Osteoblast (primary cell): ENCODE data around the gene ENDOV. TPM values are rescaled to one million over a fixed set of nuclear protein-coding genes. Genes with fewer than 3 reads are reported as not detected.

Experiments
- DNase-seq: peaks from one replicate; pipeline ENCODE4 v3.0.0; 2011; ENCODE audit warnings: low spot score, mixed read lengths; ENCODE audit not compliant: insufficient read length; ENCODE audit errors: missing footprints
- H2AFZ ChIP-seq: 2 replicates; pipeline ENCODE4 v1.6.0; 2011; ENCODE audit warnings: mild to moderate bottlenecking, low read length
- H3K27ac ChIP-seq: 2 replicates; pipeline ENCODE4 v1.5.1; 2011; ENCODE audit warnings: mild to moderate bottlenecking, low read depth, low read length, moderate library complexity
- H3K27me3 ChIP-seq: 2 replicates; pipeline ENCODE4 v1.6.0; 2012; ENCODE audit warnings: mild to moderate bottlenecking, control low read depth, inconsistent platforms, low read length, moderate library complexity; ENCODE audit not compliant: insufficient read depth
- H3K36me3 ChIP-seq: 2 replicates; pipeline ENCODE4 v1.5.1; 2011; ENCODE audit warnings: mild to moderate bottlenecking, low read length, control low read depth, moderate library complexity; ENCODE audit not compliant: insufficient read depth
- H3K4me1 ChIP-seq: 2 replicates; pipeline ENCODE4 v1.5.1; 2011; ENCODE audit warnings: mild to moderate bottlenecking, low read length, control low read depth, moderate library complexity; ENCODE audit not compliant: insufficient read depth
- H3K4me2 ChIP-seq: 2 replicates; pipeline ENCODE4 v1.6.0; 2011; ENCODE audit warnings: mild to moderate bottlenecking, low read length; ENCODE audit not compliant: insufficient read depth
- H3K4me3 ChIP-seq: fragments of 200-600 bp; sonication (generic); 3 replicates; pipeline ENCODE4 v1.5.1; 2012; ENCODE audit warnings: mild to moderate bottlenecking, low read length, inconsistent platforms; ENCODE audit not compliant: insufficient read depth
- H3K79me2 ChIP-seq: 2 replicates; pipeline ENCODE4 v1.6.0; 2012; ENCODE audit warnings: mild to moderate bottlenecking, low read length, control low read depth, inconsistent platforms; ENCODE audit not compliant: insufficient read depth
- H3K9me3 ChIP-seq: 2 replicates; pipeline ENCODE4 v1.5.1; 2011; ENCODE audit warnings: low read depth, low read length, control low read depth
- H4K20me1 ChIP-seq: 2 replicates; pipeline ENCODE4 v1.6.0; 2012; ENCODE audit warnings: mild to moderate bottlenecking, low read length, control low read depth; ENCODE audit not compliant: insufficient read depth
- total RNA-seq: library from RNA; depleted of rRNA; stranded (reverse); fragments of >200 nt; gene quantifications from 2 replicates; pipeline ENCODE4 v1.2.3, GENCODE V29; 2012
- TF ChIP-seq, protein P1 (sequence below): IDR thresholded peaks from 2 replicates; pipeline ENCODE4 v1.5.1; 2011; ENCODE audit warnings: mild to moderate bottlenecking, low read depth, low read length, moderate library complexity; ENCODE audit errors: extremely low read depth

Gene ENDOV
- total RNA-seq, 1 donor = 19.5 TPM

GRCh38 chr17:80416940-80417293, 1.9 kb downstream of the ENDOV start:
- Histone ChIP-seq H3K4me2 (no peak overlapping the region), H3K9me3 (no peaks in the 10 kb centered on the region), H3K27me3 (peaks cover 6% of the 10 kb centered on the region), H3K36me3 (peaks cover 24% of the 10 kb centered on the region), H4K20me1 (peaks cover 30% of the 10 kb centered on the region), H2AFZ (no peak overlapping the region), H3K27ac (no peak overlapping the region), H3K79me2 (peaks cover 31% of the 10 kb centered on the region), H3K4me1 (peaks cover 15% of the 10 kb centered on the region), H3K4me3 (no peak overlapping the region)
- TF ChIP-seq, protein P1, sequence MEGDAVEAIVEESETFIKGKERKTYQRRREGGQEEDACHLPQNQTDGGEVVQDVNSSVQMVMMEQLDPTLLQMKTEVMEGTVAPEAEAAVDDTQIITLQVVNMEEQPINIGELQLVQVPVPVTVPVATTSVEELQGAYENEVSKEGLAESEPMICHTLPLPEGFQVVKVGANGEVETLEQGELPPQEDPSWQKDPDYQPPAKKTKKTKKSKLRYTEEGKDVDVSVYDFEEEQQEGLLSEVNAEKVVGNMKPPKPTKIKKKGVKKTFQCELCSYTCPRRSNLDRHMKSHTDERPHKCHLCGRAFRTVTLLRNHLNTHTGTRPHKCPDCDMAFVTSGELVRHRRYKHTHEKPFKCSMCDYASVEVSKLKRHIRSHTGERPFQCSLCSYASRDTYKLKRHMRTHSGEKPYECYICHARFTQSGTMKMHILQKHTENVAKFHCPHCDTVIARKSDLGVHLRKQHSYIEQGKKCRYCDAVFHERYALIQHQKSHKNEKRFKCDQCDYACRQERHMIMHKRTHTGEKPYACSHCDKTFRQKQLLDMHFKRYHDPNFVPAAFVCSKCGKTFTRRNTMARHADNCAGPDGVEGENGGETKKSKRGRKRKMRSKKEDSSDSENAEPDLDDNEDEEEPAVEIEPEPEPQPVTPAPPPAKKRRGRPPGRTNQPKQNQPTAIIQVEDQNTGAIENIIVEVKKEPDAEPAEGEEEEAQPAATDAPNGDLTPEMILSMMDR = no peak
- DNase-seq = no peak

DNA sequence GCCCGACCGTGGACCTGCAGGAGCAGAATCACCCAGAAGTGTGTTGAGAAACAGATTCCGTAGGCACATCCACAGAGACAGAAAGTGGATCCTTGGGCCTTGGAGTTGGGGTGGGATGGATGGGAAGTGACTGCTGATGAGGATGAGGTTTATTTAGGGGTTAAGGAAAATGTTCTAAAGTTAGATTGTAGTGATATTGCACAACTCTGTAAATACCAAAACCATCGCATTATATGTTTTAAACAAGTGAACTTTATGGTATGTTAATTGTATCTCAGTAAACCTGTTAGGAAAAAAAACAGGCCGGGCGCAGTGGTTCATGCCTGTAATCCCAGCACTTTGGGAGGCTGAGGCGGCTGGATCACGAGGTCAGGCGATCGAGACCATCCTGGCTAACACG, 3.6 kb downstream of the ENDOV start:
- no peak overlapping the region for H2AFZ ChIP-seq
- peaks cover 15% of the 10 kb centered on the region for H3K4me1 ChIP-seq
- no peaks in the 10 kb centered on the region for H3K9me3 ChIP-seq
- DNase-seq = no peak
- H3K79me2 ChIP-seq = peaks cover 30% of the 10 kb centered on the region
- H3K27ac ChIP-seq = no peak overlapping the region
- TF ChIP-seq, protein P1 = no peak
- H4K20me1 ChIP-seq = peaks cover 35% of the 10 kb centered on the region
- H3K27me3 ChIP-seq = peaks cover 6% of the 10 kb centered on the region
- no peak overlapping the region for H3K4me3 ChIP-seq
- peaks cover 24% of the 10 kb centered on the region for H3K36me3 ChIP-seq
- H3K4me2 ChIP-seq = no peak overlapping the region

GRCh38 chr17:80419255-80419654, 4.3 kb downstream of the ENDOV start:
- H3K36me3 ChIP-seq = peaks cover 24% of the 10 kb centered on the region
- TF ChIP-seq, protein P1 = no peak
- no peak overlapping the region for H2AFZ ChIP-seq

DNA sequence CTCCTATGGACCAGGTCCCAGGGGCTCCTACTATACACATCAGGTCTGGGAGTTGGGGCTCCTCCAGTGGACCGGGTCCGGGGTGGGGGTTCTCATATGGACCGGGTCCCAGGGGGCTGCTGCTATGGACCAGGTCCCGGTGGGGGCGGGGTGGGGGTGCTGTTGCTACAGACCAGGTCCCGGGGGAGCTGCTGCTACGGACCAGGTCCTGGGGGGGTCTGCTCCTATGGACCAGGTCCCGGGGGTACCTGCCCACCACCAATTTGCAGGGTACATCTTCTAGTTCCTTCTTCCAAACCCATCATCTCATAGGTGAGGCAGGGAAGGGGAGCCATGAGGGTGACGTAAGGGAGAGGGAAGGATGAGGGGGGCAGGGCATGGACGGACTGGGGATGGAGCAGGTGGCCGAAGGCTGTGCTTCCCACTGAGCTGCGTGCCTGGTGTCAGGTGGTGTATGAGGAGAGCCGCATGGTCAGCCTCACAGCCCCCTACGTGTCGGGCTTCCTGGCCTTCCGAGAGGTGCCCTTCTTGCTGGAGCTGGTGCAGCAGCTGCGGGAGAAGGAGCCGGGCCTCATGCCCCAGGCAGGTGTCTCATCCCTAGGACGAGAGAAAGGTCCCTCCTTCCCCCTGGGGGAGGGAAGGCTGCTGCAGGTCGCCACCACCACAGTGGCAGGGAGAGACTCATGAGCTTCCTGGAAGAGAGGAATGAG, 6.6 kb downstream of the ENDOV start:
- Histone ChIP-seq H3K36me3 (peaks cover 24% of the 10 kb centered on the region), H3K4me1 (peaks cover 4% of the 10 kb centered on the region), H3K27me3 (no peaks in the 10 kb centered on the region), H3K4me2 (no peak overlapping the region), H3K27ac (no peak overlapping the region), H3K4me3 (no peak overlapping the region), H3K79me2 (peaks cover 17% of the 10 kb centered on the region), H4K20me1 (peaks cover 34% of the 10 kb centered on the region), H2AFZ (no peak overlapping the region), H3K9me3 (no peaks in the 10 kb centered on the region)
- peak; percentile 52 for DNase-seq
- TF ChIP-seq, protein P1 = no peak

More at GRCh38 chr17:80419255-80419654, 4.3 kb downstream of the ENDOV start:
- H3K27me3 ChIP-seq = peaks cover under 1% of the 10 kb centered on the region
- H3K4me2 ChIP-seq = no peak overlapping the region
- H4K20me1 ChIP-seq = peaks cover 35% of the 10 kb centered on the region
- no peak overlapping the region for H3K4me3 ChIP-seq
- DNase-seq = peak; percentile 59
- H3K27ac ChIP-seq = no peak overlapping the region
- peaks cover 27% of the 10 kb centered on the region for H3K79me2 ChIP-seq
- peaks cover 10% of the 10 kb centered on the region for H3K4me1 ChIP-seq
- no peaks in the 10 kb centered on the region for H3K9me3 ChIP-seq
